HUES64 (cell line): ENCODE results near the gene HARS2.

Experiments
- H3K27ac ChIP-seq: 2 replicates; pipeline ENCODE4 v1.7.0; 2013; ENCODE audit warnings: low read depth, low read length, inconsistent platforms
- H3K27me3 ChIP-seq: 2 replicates; pipeline ENCODE4 v1.6.1; 2013; ENCODE audit warnings: mild to moderate bottlenecking, low read length; ENCODE audit not compliant: insufficient read depth
- H3K36me3 ChIP-seq: 2 replicates; pipeline ENCODE4 v1.6.1; 2013; ENCODE audit warnings: mild to moderate bottlenecking, low read length; ENCODE audit not compliant: insufficient read depth
- H3K4me1 ChIP-seq: 2 replicates; pipeline ENCODE4 v1.6.1; 2013; ENCODE audit warnings: mild to moderate bottlenecking, low read length, moderate library complexity; ENCODE audit not compliant: insufficient read depth
- H3K4me3 ChIP-seq: 2 replicates; pipeline ENCODE4 v1.5.1; 2013; ENCODE audit warnings: mild to moderate bottlenecking, low read length, moderate library complexity
- H3K9ac ChIP-seq: 2 replicates; pipeline ENCODE4 v1.6.1; 2013; ENCODE audit warnings: mild to moderate bottlenecking, low read depth, low read length
- H3K9me3 ChIP-seq: 2 replicates; pipeline ENCODE4 v1.6.1; 2013; ENCODE audit warnings: low read depth, low read length; ENCODE audit not compliant: insufficient read depth
- WGBS: fragments of 150-250, 120-280 bp; methylation state at CpG from one replicate; pipeline ENCODE4 v1.1.7; 2013; ENCODE audit warnings: missing lambda C conversion rate; 5-methylcytosine and 5-hydroxymethylcytosine counted together

HARS2 gene

DNA sequence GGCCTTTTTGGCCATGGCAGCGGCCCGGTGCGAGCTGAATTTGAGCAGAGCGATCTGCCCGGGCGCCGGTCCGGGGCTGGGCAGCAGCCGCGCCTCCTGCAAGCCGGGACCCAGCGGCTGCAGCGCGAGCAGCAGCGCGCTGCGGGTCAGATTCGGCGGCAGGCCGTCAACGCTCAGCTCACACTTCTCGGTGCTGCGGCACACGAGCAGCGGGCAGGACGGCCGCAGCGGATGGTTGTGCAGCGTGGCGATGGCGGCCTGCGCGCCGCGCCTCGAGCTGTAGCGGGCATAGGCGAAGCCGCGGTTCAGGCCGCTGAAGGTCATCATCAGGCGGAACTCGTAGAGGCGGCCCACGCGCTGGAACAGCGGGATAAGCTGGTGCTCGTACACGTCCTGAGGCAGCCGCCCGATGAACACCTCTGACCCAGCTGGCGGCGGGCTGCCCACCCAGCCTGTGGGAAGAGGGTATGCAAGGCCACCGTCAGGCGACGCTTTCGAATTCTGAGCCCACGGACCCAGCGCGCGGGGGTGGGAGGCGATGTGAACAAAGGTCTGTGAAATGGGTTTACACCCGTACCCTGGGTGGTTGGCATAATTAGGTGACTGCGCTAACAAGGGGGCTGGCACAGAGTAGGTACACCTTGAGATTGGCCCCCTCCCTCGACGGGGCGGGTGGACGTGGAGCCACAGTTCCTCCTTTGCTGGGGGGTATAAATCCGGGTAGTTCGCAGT, 18.6 kb upstream of the HARS2 start:
- peaks cover 80% of the 10 kb centered on the region for H3K36me3 ChIP-seq
- no peaks in the 10 kb centered on the region for H3K9me3 ChIP-seq
- H3K27ac ChIP-seq: no peak overlapping the region
- no peak overlapping the region for H3K9ac ChIP-seq
- H3K4me1 ChIP-seq: no peaks in the 10 kb centered on the region
- no peak overlapping the region for H3K4me3 ChIP-seq
- H3K27me3 ChIP-seq: no peaks in the 10 kb centered on the region
- WGBS: 95% methylated on average over 70 of the region's 70 CpGs

DNA sequence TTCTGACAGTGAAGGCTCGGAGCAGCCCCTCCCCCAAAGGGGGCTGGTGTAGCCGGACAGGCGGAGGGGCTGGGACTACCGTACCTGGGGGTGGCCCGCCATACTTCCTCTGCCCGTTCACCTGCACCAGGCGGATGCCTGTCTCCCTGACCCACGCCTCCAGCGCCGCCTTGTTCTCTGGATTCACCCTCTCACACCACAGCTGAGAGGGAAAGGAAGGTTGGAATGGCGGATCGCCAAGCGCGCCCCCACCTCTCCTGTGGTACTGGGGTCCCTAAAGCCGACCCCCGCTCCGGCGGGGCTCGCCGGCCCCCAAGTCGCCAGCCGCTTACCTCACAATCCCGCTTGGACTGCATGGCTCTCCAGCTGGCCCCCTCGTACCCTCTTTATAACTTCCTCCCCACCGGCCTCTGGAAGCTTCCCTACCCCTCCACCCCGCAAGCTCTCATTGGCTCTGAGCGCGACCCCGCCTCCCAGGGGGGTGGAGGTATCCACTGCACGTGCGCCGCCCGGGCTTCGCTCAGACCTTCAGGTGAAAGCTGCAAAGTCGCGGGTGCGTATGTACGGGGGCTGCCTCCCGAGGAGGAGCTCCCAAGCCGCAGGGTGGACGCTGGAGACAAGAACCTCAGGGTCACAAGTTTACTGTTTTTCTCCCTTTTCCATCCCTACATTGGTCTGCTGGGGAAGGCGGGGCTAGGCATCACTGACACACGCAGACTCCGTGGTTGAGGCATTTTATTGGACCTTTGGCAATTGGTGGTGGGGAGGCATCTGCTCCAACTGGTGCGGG, 17.9 kb upstream of the HARS2 start, which contains the start of gene DND1:
Gene DND1 (minus strand): TSS at position 390 of the 790 bp plus-strand sequence. CDS start 34 bp downstream, at position 356.
- Histone ChIP-seq H3K9ac (no peak within 1 kb of the TSS), H3K27me3 (no peaks in the 10 kb centered on the region), H3K4me3 (no peak within 1 kb of the TSS), H3K9me3 (no peaks in the 10 kb centered on the region), H3K4me1 (no peaks in the 10 kb centered on the region), H3K36me3 (peaks cover 81% of the 10 kb centered on the region), H3K27ac (no peak within 1 kb of the TSS)
- WGBS: 94% methylated on average over 44 of the region's 45 CpGs

DNA sequence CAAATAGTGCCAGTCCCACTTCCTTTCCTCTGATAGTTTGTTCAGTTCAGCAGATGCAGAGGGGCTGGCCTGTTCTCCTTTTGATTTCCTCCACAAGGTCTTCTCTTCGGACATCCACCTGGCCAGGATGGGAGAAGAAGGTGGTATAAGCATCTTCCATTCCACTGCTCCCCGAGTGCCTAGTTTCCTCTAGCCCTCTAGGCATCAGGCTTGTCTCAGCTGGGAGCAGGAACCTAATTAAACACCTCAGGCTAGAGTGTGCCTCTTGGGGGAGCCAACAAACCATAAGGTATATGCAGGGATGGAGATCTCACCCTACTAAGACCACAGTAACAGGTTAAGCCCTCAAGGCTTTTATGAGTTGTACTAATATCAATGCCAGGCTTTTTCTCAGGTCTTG, 17.0 kb upstream of the HARS2 start:
- Histone ChIP-seq H3K27me3 (no peaks in the 10 kb centered on the region), H3K36me3 (peaks cover 78% of the 10 kb centered on the region), H3K9ac (no peak overlapping the region), H3K27ac (no peak overlapping the region), H3K9me3 (no peaks in the 10 kb centered on the region), H3K4me1 (no peaks in the 10 kb centered on the region), H3K4me3 (no peak overlapping the region)
- 100% methylated on average over 1 of the region's 2 CpGs for WGBS

DNA sequence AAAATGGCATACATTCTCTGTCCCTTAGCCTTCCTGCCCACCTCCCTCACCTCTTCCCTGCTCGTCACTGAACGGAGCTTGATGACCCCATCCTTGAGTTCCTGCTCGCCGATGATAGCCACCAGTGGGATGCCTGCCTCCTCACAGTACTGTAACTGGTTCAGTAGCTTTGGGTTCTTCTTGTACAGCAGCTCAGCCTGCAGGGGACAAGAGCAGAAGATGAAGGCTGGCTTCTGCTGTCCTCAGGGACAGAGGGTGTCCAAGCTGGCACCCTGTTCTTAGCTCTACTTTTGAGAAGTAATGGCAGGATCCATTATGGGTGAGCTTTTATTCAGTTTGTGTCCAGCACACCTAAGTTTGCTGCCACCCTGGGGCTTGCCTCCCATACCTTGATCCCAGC, 16.6 kb upstream of the HARS2 start:
- Histone ChIP-seq H3K27ac (no peak overlapping the region), H3K4me1 (no peaks in the 10 kb centered on the region), H3K27me3 (no peaks in the 10 kb centered on the region), H3K9ac (no peak overlapping the region), H3K9me3 (no peaks in the 10 kb centered on the region), H3K36me3 (peaks cover 78% of the 10 kb centered on the region), H3K4me3 (no peak overlapping the region)
- WGBS: 96% methylated on average over 4 of the region's 4 CpGs

DNA sequence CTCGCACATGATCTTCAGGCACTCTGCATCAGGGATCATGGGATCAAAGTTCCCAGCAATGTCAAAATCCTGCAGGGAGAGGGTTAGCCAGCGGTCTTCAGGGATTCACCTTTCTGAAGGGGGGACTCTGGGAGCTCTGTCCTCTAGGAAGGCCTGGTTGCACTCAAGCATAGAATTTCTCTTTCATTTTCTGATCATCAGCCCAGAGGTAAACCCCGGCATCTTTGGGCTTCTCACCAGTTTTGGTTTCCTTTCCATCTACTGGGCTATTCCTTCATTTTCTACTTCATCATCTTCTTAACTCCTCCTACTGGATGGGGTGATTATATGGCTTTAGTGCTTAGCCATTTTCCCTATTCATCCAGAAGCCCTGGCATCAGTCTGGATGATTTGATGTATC, 13.3 kb upstream of the HARS2 start:
- WGBS: 95% methylated on average over 3 of the region's 3 CpGs
- H3K36me3 ChIP-seq: peaks cover 85% of the 10 kb centered on the region
- no peak overlapping the region for H3K9ac ChIP-seq
- no peaks in the 10 kb centered on the region for H3K4me1 ChIP-seq
- H3K27ac ChIP-seq: no peak overlapping the region
- H3K4me3 ChIP-seq: no peak overlapping the region
- H3K27me3 ChIP-seq: no peaks in the 10 kb centered on the region
- no peaks in the 10 kb centered on the region for H3K9me3 ChIP-seq

DNA sequence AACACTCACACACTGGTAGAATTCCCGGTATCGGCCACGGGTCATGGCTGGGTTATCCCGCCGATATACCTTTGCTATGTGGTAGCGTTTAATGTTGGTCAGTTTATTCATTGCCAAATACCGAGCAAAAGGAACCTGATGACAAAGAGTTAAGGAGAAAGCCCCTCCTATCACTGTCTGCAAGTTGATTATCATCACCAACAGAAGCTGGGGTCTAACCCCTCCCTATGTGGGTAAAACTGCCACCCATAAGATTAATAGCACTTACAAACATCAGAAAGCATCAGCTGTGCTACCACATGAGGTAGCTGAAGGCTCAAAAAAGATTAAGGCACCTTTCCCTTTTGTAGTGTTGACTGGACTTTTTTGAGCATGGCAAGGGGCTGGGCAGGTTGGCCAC, 12.3 kb upstream of the HARS2 start:
- H3K36me3 ChIP-seq: peaks cover 80% of the 10 kb centered on the region
- H3K4me1 ChIP-seq: no peaks in the 10 kb centered on the region
- no peak overlapping the region for H3K27ac ChIP-seq
- no peaks in the 10 kb centered on the region for H3K27me3 ChIP-seq
- H3K9ac ChIP-seq: no peak overlapping the region
- no peak overlapping the region for H3K4me3 ChIP-seq
- WGBS: 95% methylated on average over 7 of the region's 7 CpGs
- H3K9me3 ChIP-seq: no peaks in the 10 kb centered on the region

DNA sequence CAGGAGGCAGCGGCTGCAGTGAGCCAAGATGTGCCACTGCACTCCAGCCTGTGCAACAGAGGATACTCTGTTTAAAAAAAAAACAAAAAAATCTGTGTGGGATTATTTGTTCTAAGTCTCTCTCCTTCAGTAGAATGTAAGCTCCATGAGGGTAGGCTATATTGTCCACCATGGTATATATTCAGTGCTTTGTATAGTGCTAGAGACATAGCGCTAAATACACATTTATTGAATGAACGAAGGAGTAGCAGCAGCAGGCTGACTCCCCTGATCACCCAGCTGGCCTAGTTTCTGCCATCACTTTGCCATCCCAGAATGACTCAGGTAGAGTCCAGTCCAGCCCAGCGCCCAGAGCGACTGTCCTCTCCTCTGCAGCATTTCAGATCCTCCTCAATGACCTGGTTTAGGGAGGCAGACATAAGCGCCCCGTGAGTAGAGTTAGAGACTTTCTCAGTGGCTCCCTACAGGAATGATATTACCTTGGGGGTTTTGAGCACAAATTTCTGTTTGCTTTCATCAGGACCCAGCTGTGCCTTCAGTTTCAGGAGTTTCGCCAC, 801 bp upstream of the HARS2 start:
- 62% methylated on average over 8 of the region's 8 CpGs for WGBS
- Histone ChIP-seq H3K27me3 (no peaks in the 10 kb centered on the region), H3K9me3 (no peaks in the 10 kb centered on the region), H3K9ac (peak overlapping the region; percentile 76), H3K36me3 (peaks cover 54% of the 10 kb centered on the region), H3K4me1 (peaks cover 4% of the 10 kb centered on the region; the same call in 1 of the 2 replicates), H3K27ac (no peak overlapping the region), H3K4me3 (peak overlapping the region; percentile 84)

DNA sequence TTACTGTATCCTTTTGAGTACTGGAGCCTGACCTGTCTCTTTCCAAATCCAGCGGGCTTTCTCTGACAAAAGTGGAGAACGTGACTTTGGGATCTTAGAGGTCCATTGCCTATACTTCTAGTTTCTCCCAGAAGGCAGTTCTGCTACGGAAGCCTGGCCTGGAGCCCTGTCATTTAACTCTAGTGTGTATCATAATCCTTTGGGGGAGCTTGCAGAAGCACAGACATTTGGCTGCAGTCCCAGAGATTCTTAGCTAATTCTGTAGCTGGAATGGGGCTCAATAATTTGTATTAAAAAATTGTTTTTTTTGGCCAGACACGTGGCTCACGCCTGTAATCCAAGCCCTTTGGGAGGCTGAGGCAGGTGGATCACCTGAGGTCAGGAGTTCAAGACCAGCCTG, 3.0 kb downstream of the HARS2 start:
- H3K4me1 ChIP-seq: peaks cover 4% of the 10 kb centered on the region; the same call in 1 of the 2 replicates
- no peak overlapping the region for H3K9ac ChIP-seq
- WGBS: 93% methylated on average over 5 of the region's 5 CpGs
- no peak overlapping the region for H3K27ac ChIP-seq
- H3K36me3 ChIP-seq: peaks cover 66% of the 10 kb centered on the region
- H3K4me3 ChIP-seq: no peak overlapping the region
- H3K9me3 ChIP-seq: no peaks in the 10 kb centered on the region
- no peaks in the 10 kb centered on the region for H3K27me3 ChIP-seq

DNA sequence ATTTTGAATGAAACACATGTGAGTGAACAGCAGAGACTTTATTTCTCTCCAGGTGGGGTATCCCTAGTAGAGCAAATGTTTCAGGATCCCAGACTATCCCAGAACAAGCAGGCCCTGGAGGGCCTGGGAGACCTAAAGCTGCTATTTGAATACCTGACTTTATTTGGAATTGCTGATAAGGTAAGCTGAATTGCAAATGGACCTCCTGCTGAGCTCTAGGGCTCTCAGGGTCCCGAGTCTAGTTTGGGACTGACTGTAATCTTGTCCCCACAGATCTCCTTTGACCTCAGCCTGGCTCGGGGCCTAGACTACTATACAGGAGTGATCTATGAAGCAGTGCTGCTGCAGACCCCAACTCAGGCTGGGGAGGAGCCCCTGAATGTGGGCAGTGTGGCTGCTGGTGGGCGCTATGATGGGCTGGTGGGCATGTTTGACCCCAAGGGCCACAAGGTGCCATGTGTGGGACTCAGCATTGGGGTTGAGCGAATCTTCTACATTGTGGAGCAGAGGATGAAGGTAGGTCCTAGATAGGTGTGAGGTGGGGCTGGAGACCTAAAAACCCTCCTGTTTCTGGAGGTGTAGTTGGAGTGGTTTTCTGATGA, 5.7 kb downstream of the HARS2 start:
- no peak overlapping the region for H3K4me3 ChIP-seq
- no peaks in the 10 kb centered on the region for H3K27me3 ChIP-seq
- no peak overlapping the region for H3K27ac ChIP-seq
- peaks cover 3% of the 10 kb centered on the region; the same call in 1 of the 2 replicates for H3K4me1 ChIP-seq
- 83% methylated on average over 4 of the region's 4 CpGs for WGBS
- H3K9me3 ChIP-seq: no peaks in the 10 kb centered on the region
- H3K36me3 ChIP-seq: peaks cover 68% of the 10 kb centered on the region
- no peak overlapping the region for H3K9ac ChIP-seq

DNA sequence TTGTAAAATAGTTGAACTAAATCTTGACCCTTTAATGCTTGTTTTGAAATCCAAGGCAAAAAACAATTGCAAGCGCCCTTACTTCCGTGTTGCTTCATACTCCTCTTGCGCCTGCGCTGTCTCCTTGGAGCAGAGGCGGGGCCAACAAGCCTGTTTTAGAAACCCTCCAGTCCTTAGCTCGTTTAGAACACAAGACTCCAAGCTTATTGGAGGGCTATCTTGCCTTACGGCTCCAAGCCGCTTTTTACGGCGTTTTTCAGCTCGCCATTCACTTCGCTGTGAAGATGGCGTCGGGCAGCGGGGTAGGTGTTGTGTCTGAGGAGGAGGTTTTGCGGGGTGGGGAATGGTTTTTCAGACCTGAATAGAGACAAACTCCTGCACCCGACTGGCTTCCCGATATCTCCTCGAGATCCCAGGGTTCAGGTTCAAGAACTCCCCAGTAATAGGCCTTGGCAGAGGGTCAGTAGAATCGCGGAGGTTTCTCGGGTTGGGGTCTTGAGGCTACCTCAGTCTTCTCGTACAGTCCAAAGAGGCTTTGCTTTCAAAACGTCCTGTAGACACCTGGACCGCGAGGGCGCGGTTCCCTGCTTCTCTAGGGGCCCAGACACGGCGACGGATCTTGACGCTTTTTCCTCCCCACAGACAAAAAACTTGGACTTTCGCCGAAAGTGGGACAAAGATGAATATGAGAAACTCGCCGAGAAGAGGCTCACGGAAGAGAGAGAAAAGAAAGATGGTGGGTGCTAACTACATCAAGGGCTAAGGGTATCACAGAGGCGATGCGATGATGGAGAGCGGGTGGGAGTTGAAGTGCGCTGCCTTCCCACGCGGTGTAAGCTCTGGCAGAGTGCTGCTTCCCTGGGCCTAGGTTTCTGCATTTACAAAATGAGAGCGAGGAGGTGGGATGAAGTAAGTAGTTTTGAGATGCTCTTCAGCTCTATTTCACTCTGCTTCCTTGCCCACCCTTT, 9.2 kb downstream of the HARS2 start, which contains the start of gene ZMAT2:
Gene ZMAT2 (plus strand): TSS at position 271 of the 968 bp plus-strand sequence. CDS start 14 bp downstream, at position 285.
- peaks cover 80% of the 10 kb centered on the region for H3K36me3 ChIP-seq
- H3K4me1 ChIP-seq: no peaks in the 10 kb centered on the region
- no peaks in the 10 kb centered on the region for H3K27me3 ChIP-seq
- H3K9ac ChIP-seq: peak within 1 kb of the TSS; percentile 91
- 4% methylated on average over 44 of the region's 44 CpGs for WGBS
- H3K9me3 ChIP-seq: no peaks in the 10 kb centered on the region
- H3K4me3 ChIP-seq: peak within 1 kb of the TSS; percentile 98
- peak within 1 kb of the TSS; percentile 65 for H3K27ac ChIP-seq
